Ovary (tissue), 3 donors: ENCODE results near the gene MYOF.

Experiments
- CTCF ChIP-seq, 3 donors: fragments of 450-650 bp in 2 of 3; fragments of 200-600 bp in 1 of 3; IDR thresholded peaks; one replicate each; pipeline versions ENCODE4 v1.5.1 to v1.8.0; 2016 to 2022; ENCODE audit warnings: antibody characterized with exemption in 3 of 3, mild to moderate bottlenecking in 1 of 3
- POLR2A ChIP-seq: fragments of 450-650 bp; IDR thresholded peaks from one replicate; pipeline ENCODE4 v1.6.1; 2017; ENCODE audit warnings: antibody characterized with exemption, mild to moderate bottlenecking, moderate library complexity
- donor health status: DM: no; HTN: no; CAD: no.

GRCh38 chr10:93513091-93513490 is 31.0 kb upstream of the MYOF start:
- no peak for TF ChIP-seq CTCF (IDR thresholded peaks at IDR 0.05)
- TF ChIP-seq POLR2A = no peak
